ENCODE data around the gene BCAP31. TPM values are rescaled to one million over a fixed set of nuclear protein-coding genes. Genes with fewer than 3 reads are reported as not detected.
"Not testable (repeated sequence)": the region's sequence is repeated elsewhere in the genome, so short reads cannot be mapped to it uniquely, and the experiment has no call there.

Gene BCAP31
- total RNA-seq, 2 experiments from 2014 or later = 162 TPM

- peaks cover 11% of the 10 kb centered on the region for H3K36me3 Mint-ChIP-seq (ENCODE audit: low read depth)
- H3K4me3 Mint-ChIP-seq = no peak overlapping the region
- H3K4me1 Mint-ChIP-seq = peaks cover 9% of the 10 kb centered on the region
- H3K27me3 Mint-ChIP-seq = no peaks in the 10 kb centered on the region
- no peak overlapping the region for H3K27ac Mint-ChIP-seq
- CTCF ChIA-PET = no interaction called here
- DNase-seq = no peak
- no peaks in the 10 kb centered on the region for H3K9me3 Mint-ChIP-seq
- POLR2A ChIA-PET = no interaction called here
These were observed 16.8 kb downstream of the BCAP31 start for GRCh38 chrX:153707406-153707805.

- Mint-ChIP-seq H3K4me1 (peaks cover 9% of the 10 kb centered on the region), H3K27ac (no peak overlapping the region), H3K4me3 (no peak overlapping the region), H3K9me3 (no peaks in the 10 kb centered on the region), H3K36me3 (ENCODE audit: low read depth) (peaks cover 11% of the 10 kb centered on the region), H3K27me3 (no peaks in the 10 kb centered on the region)
- CTCF ChIA-PET = no interaction called here
- DNase-seq = no peak
- POLR2A ChIA-PET = no interaction called here
These were observed 17.4 kb downstream of the BCAP31 start for GRCh38 chrX:153706799-153707198.

- H3K4me1 Mint-ChIP-seq; H3K9me3 Mint-ChIP-seq; H3K4me3 Mint-ChIP-seq; H3K36me3 Mint-ChIP-seq (ENCODE audit: low read depth); H3K27me3 Mint-ChIP-seq; CTCF ChIA-PET; DNase-seq; H3K27ac Mint-ChIP-seq; POLR2A ChIA-PET: not testable (repeated sequence)
These were observed 18.7 kb downstream of the BCAP31 start for GRCh38 chrX:153705403-153706060.

GRCh38 chrX:153704631-153705402, 19.4 kb downstream of the BCAP31 start:
- H3K27me3 Mint-ChIP-seq; H3K9me3 Mint-ChIP-seq; H3K27ac Mint-ChIP-seq; H3K4me1 Mint-ChIP-seq; DNase-seq; H3K4me3 Mint-ChIP-seq; H3K36me3 Mint-ChIP-seq (ENCODE audit: low read depth); POLR2A ChIA-PET; CTCF ChIA-PET: not testable (repeated sequence)

GRCh38 chrX:153704021-153704526, 20.1 kb downstream of the BCAP31 start:
- CTCF ChIA-PET = no interaction called here
- DNase-seq = no peak
- Mint-ChIP-seq H3K4me1 (peaks cover 8% of the 10 kb centered on the region), H3K27me3 (no peaks in the 10 kb centered on the region), H3K4me3 (no peak overlapping the region), H3K27ac (no peak overlapping the region), H3K9me3 (no peaks in the 10 kb centered on the region), H3K36me3 (ENCODE audit: low read depth) (peaks cover 5% of the 10 kb centered on the region)
- POLR2A ChIA-PET = no interaction called here

- no peaks in the 10 kb centered on the region for H3K9me3 Mint-ChIP-seq
- no peaks in the 10 kb centered on the region for H3K27me3 Mint-ChIP-seq
- H3K27ac Mint-ChIP-seq = no peak overlapping the region
- DNase-seq = no peak
- no peaks in the 10 kb centered on the region for H3K4me1 Mint-ChIP-seq
- peaks cover 10% of the 10 kb centered on the region for H3K36me3 Mint-ChIP-seq (ENCODE audit: low read depth)
- ChIA-PET POLR2A (no interaction called here), CTCF (no interaction called here)
- H3K4me3 Mint-ChIP-seq = no peak overlapping the region
These were observed 21.2 kb downstream of the BCAP31 start for GRCh38 chrX:153703036-153703370.

- Mint-ChIP-seq H3K36me3 (ENCODE audit: low read depth) (peaks cover 13% of the 10 kb centered on the region), H3K4me3 (no peak overlapping the region), H3K27ac (no peak overlapping the region), H3K27me3 (no peaks in the 10 kb centered on the region), H3K4me1 (no peaks in the 10 kb centered on the region), H3K9me3 (no peaks in the 10 kb centered on the region)
- CTCF ChIA-PET = no interaction called here
- POLR2A ChIA-PET = no interaction called here
- DNase-seq = no peak
These were observed 21.7 kb downstream of the BCAP31 start for GRCh38 chrX:153702336-153703035.

- ChIA-PET POLR2A (no interaction called here), CTCF (no interaction called here)
- DNase-seq = no peak
These were observed 22.5 kb downstream of the BCAP31 start for GRCh38 chrX:153701706-153702105.

GRCh38 chrX:153700967-153701366, 23.2 kb downstream of the BCAP31 start:
- ChIA-PET POLR2A (no interaction called here), CTCF (no interaction called here)
- Mint-ChIP-seq H3K27ac (no peak overlapping the region), H3K27me3 (no peaks in the 10 kb centered on the region), H3K4me1 (no peaks in the 10 kb centered on the region), H3K4me3 (no peak overlapping the region), H3K9me3 (no peaks in the 10 kb centered on the region), H3K36me3 (ENCODE audit: low read depth) (peaks cover 20% of the 10 kb centered on the region)
- DNase-seq = no peak

More at GRCh38 chrX:153701706-153702105, 22.5 kb downstream of the BCAP31 start:
- Mint-ChIP-seq H3K27me3 (no peaks in the 10 kb centered on the region), H3K9me3 (no peaks in the 10 kb centered on the region), H3K36me3 (ENCODE audit: low read depth) (peaks cover 20% of the 10 kb centered on the region), H3K4me1 (no peaks in the 10 kb centered on the region), H3K27ac (no peak overlapping the region), H3K4me3 (no peak overlapping the region)

GRCh38 chrX:153700376-153700945, 23.7 kb downstream of the BCAP31 start:
- Mint-ChIP-seq H3K4me1 (no peaks in the 10 kb centered on the region), H3K4me3 (no peak overlapping the region), H3K36me3 (ENCODE audit: low read depth) (peaks cover 20% of the 10 kb centered on the region), H3K27ac (no peak overlapping the region), H3K27me3 (no peaks in the 10 kb centered on the region), H3K9me3 (no peaks in the 10 kb centered on the region)
- no peak for DNase-seq
- POLR2A ChIA-PET = no interaction called here
- CTCF ChIA-PET = no interaction called here

GRCh38 chrX:153699784-153700371, 24.3 kb downstream of the BCAP31 start:
- H3K9me3 Mint-ChIP-seq, CTCF ChIA-PET, H3K4me1 Mint-ChIP-seq, DNase-seq, H3K27ac Mint-ChIP-seq, H3K4me3 Mint-ChIP-seq, H3K27me3 Mint-ChIP-seq: not testable (repeated sequence)
- POLR2A ChIA-PET = interaction anchor here (0.6 kb wide), 1 partner anchor 37 kb away, joined by 4 read pairs; no protein-coding TSS in a partner anchor
- peaks cover 20% of the 10 kb centered on the region for H3K36me3 Mint-ChIP-seq (ENCODE audit: low read depth)

GRCh38 chrX:153699210-153699783, 24.9 kb downstream of the BCAP31 start:
- peaks cover 20% of the 10 kb centered on the region for H3K36me3 Mint-ChIP-seq (ENCODE audit: low read depth)
- H3K9me3 Mint-ChIP-seq, H3K27ac Mint-ChIP-seq, H3K27me3 Mint-ChIP-seq, H3K4me3 Mint-ChIP-seq, DNase-seq, H3K4me1 Mint-ChIP-seq, CTCF ChIA-PET: not testable (repeated sequence)
- POLR2A ChIA-PET = interaction anchor here (0.6 kb wide), 1 partner anchor 36 kb away, joined by 4 read pairs; no protein-coding TSS in a partner anchor
